HepG2 (cell line): Measurements from ENCODE around the gene RRP12. TPM values are rescaled to one million over a fixed set of nuclear protein-coding genes. Genes with fewer than 3 reads are reported as not detected.

Experiments used
- ATAC-seq: fragments of 200-7000 bp; cut with Tn5 transposase; 3 replicates; pipeline ENCODE4 v1.9.1; 2020; ENCODE audit warnings: mild to moderate bottlenecking, moderate library complexity
- BruUV-seq: library from RNA; stranded (reverse); fragments of 400-500 nt; replicated peaks from 2 replicates; lab custom pipeline; 2021; lab: Mats Ljungman, UMichigan
- CTCF ChIA-PET: fragments of 300-600 bp; formaldehyde crosslinking; extraction: SDS; loops from one replicate; lab custom pipeline; 2021; ENCODE audit warnings: low total read pairs, inconsistent platforms, low intra/inter-chr PET ratio; lab: Yijun Ruan, JAX
- POLR2A ChIA-PET: fragments of 350-600 bp; sonication (Branson Sonifier 250); formaldehyde crosslinking; loops from one replicate; lab custom pipeline; 2020; ENCODE audit warnings: antibody characterized with exemption, inconsistent platforms; lab: Yijun Ruan, JAX
- DNase-seq: peaks from one replicate; pipeline ENCODE4 v3.0.0-alpha.2; 2015; ENCODE audit warnings: low spot score
- FAIRE-seq: peaks from 3 replicates; lab custom pipeline; 2011; peaks lifted over from hg19 to GRCh38; lab: Jason Lieb, UNC
- H2AFZ ChIP-seq: one replicate; pipeline ENCODE4 v1.6.1; 2011; ENCODE audit warnings: low read length, inconsistent platforms
- H3K27ac ChIP-seq: fragments of 300-600 bp; 3 replicates; pipeline ENCODE4 v1.8.0; 2011; ENCODE audit warnings: mixed run types, mild to moderate bottlenecking, mixed read lengths, low read length, inconsistent platforms; ENCODE audit not compliant: insufficient read depth; ENCODE audit errors: extremely low read length
- H3K27me3 ChIP-seq, 2 experiments: fragments of 200-600 bp in 1 of 2; 2 replicates in 1 of 2; 3 replicates in 1 of 2; pipeline versions ENCODE4 v1.6.0 to v1.8.0; 2011; ENCODE audit warnings: low read length in 2 of 2, mild to moderate bottlenecking in 2 of 2, moderate library complexity in 2 of 2, inconsistent platforms in 1 of 2; ENCODE audit not compliant: insufficient read depth in 2 of 2, control insufficient read depth in 1 of 2
- H3K36me3 ChIP-seq, 2 experiments: fragments of 200-600 bp in 1 of 2; replicated peaks in 1 of 2; 2 replicates in 1 of 2; 3 replicates in 1 of 2; pipeline versions ENCODE4 v1.5.1 to v1.8.0; 2011; ENCODE audit warnings: low read length in 2 of 2, inconsistent platforms in 1 of 2; ENCODE audit not compliant: insufficient read depth in 2 of 2, control insufficient read depth in 1 of 2
- H3K4me1 ChIP-seq: 2 replicates; pipeline ENCODE4 v1.5.1; 2012; ENCODE audit warnings: low read length, inconsistent platforms; ENCODE audit not compliant: insufficient read depth
- H3K4me2 ChIP-seq: 2 replicates; pipeline ENCODE4 v1.6.0; 2011; ENCODE audit warnings: low read depth, low read length, inconsistent platforms
- H3K4me3 ChIP-seq, 3 experiments: fragments of 200-600 bp in 1 of 3; sonication (generic), shearing (Covaris generic) in 1 of 3; replicated peaks in 1 of 3; 2 replicates each; pipeline ENCODE4 v1.5.1; 2011 to 2016; ENCODE audit warnings: low read length in 3 of 3, inconsistent platforms in 2 of 3, low read depth in 2 of 3, mild to moderate bottlenecking in 2 of 3, control low read depth in 1 of 3, mixed read lengths in 1 of 3; ENCODE audit not compliant: insufficient read depth in 1 of 3
- H3K79me2 ChIP-seq: one replicate; pipeline ENCODE4 v1.6.1; 2011; ENCODE audit warnings: low read length, inconsistent platforms; ENCODE audit not compliant: insufficient read depth
- H3K9ac ChIP-seq: 2 replicates; pipeline ENCODE4 v1.6.0; 2011; ENCODE audit warnings: mild to moderate bottlenecking, low read depth, low read length, inconsistent platforms; ENCODE audit not compliant: insufficient read depth
- H3K9me3 ChIP-seq: 2 replicates; pipeline ENCODE4 v1.5.1; 2012; ENCODE audit warnings: mild to moderate bottlenecking, low read length
- H4K20me1 ChIP-seq: 2 replicates; pipeline ENCODE4 v1.6.0; 2011; ENCODE audit warnings: inconsistent platforms, mild to moderate bottlenecking, low read length, moderate library complexity; ENCODE audit not compliant: insufficient read depth
- ATF3 ChIP-seq: sonication (generic); formaldehyde crosslinking; IDR thresholded peaks from 2 replicates; pipeline ENCODE4 v1.4.0; 2020; ENCODE audit warnings: missing genetic modification reagents
- CBX5 ChIP-seq: sonication (generic); formaldehyde crosslinking; IDR thresholded peaks from 2 replicates; pipeline ENCODE4 v1.4.0; 2020; ENCODE audit warnings: missing genetic modification reagents, borderline replicate concordance
- CEBPG ChIP-seq: IDR thresholded peaks from 2 replicates; pipeline ENCODE4 v1.6.1; 2016
- JARID2 ChIP-seq: sonication (generic); formaldehyde crosslinking; IDR thresholded peaks from 2 replicates; pipeline ENCODE4 v1.8.1; 2023; ENCODE audit warnings: missing genetic modification reagents, inconsistent platforms; ENCODE audit not compliant: insufficient replicate concordance
- KLF6 ChIP-seq: IDR thresholded peaks from 2 replicates; pipeline ENCODE4 v1.8.0; 2016; ENCODE audit warnings: missing biosample characterization, missing genetic modification reagents
- SNRNP70 ChIP-seq: fragments of 200-400 bp; formaldehyde crosslinking; IDR thresholded peaks from 2 replicates; pipeline ENCODE4 v1.6.1; 2017; ENCODE audit warnings: mild to moderate bottlenecking, low read depth, low read length, moderate library complexity
- SOX6 ChIP-seq, 2 experiments: fragments of 450-650 bp in 1 of 2; sonication (generic) in 1 of 2; formaldehyde crosslinking in 1 of 2; IDR thresholded peaks; 2 replicates each; pipeline versions ENCODE4 v1.4.0 to v1.6.1; 2017 to 2020; ENCODE audit warnings: antibody characterized with exemption in 1 of 2, mild to moderate bottlenecking in 1 of 2, missing genetic modification reagents in 1 of 2
- ZBTB49 ChIP-seq: sonication (generic); formaldehyde crosslinking; IDR thresholded peaks from 2 replicates; pipeline ENCODE4 v1.4.0; 2020; ENCODE audit warnings: missing genetic modification reagents, borderline replicate concordance
- ZNF276 ChIP-seq: sonication (generic); formaldehyde crosslinking; IDR thresholded peaks from 2 replicates; pipeline ENCODE4 v1.4.0; 2020; ENCODE audit warnings: mild to moderate bottlenecking, low read depth, missing genetic modification reagents
- ZNF552 ChIP-seq: sonication (generic); formaldehyde crosslinking; IDR thresholded peaks from 2 replicates; pipeline ENCODE4 v1.9.0; 2022; ENCODE audit warnings: missing genetic modification reagents, mild to moderate bottlenecking, borderline replicate concordance
- ZNF580 ChIP-seq: IDR thresholded peaks from 2 replicates; pipeline ENCODE4 v1.6.1; 2016; ENCODE audit warnings: low read depth, borderline replicate concordance
- WGBS: methylation state at CpG from one replicate; pipeline ENCODE4 v1.1.6; 2017; ENCODE audit warnings: low lambda C conversion rate; 5-methylcytosine and 5-hydroxymethylcytosine counted together
- in situ Hi-C: cut with HindIII; loops from 2 replicates; pipeline ENCODE4 v1.10.0; 2017; ENCODE audit warnings: low pct_unique_long_range_greater_than_20kb; ENCODE audit not compliant: extremely low pct_ligation_motif_present
- intact Hi-C: fragments of 100-400 bp; cut with micrococcal nuclease; formaldehyde crosslinking; loops from one replicate; pipeline ENCODE4 v1.10.0; 2022; ENCODE audit not compliant: unreplicated experiment
- polyA plus RNA-seq, 8 experiments: library from polyadenylated mRNA; depleted of rRNA in 3 of 8; stranded (reverse) in 7 of 8; unstranded in 1 of 8; fragments of >200 nt; fragmentation: Illumina TruSeq in 4 of 8; extraction: Trizol in 4 of 8; gene quantifications; 2 replicates each; pipeline versions ENCODE4 v1.2.1 to v1.2.3, GENCODE V29; 2011 to 2016; ENCODE audit warnings: low read depth in 4 of 8, missing spikeins in 1 of 8, mixed read lengths in 1 of 8; ENCODE audit not compliant: insufficient read depth in 1 of 8
- total RNA-seq, 5 experiments: library from RNA; depleted of rRNA; stranded (reverse); fragments of >200 nt; fragmentation: Illumina TruSeq; extraction: Trizol; gene quantifications; 2 replicates each; pipeline ENCODE4 v1.2.3, GENCODE V29; 2016; ENCODE audit warnings: low read depth in 1 of 5

RRP12 gene
- total and polyA plus RNA-seq, 2 of the 13 experiments (the other 11 are each of a cell fraction or from before 2014, with no cell fraction given), result 13.2 to 39.4 TPM

- peaks cover 29% of the 10 kb centered on the region for H3K4me1 ChIP-seq
- H2AFZ ChIP-seq, result no peak overlapping the region
- DNase-seq, result no peak
- intact Hi-C loops, result no loop called here
- ATAC-seq, result no peak
- in situ Hi-C loops, result no loop called here
- no peak overlapping the region for H3K9ac ChIP-seq
- WGBS, result 100% methylated on average over 2 of the region's 2 CpGs
- peaks cover 26 to 51% of the 10 kb centered on the region in 2 experiments for H3K36me3 ChIP-seq
- H3K9me3 ChIP-seq, result no peaks in the 10 kb centered on the region
- FAIRE-seq, result no peak
- BruUV-seq, result no TSS peak
- no peak overlapping the region for H3K4me3 ChIP-seq
- no peaks in the 10 kb centered on the region for H3K27me3 ChIP-seq
- H3K27ac ChIP-seq, result no peak overlapping the region
- peaks cover 8% of the 10 kb centered on the region; the same call in 1 of the 2 replicates for H4K20me1 ChIP-seq
- POLR2A ChIA-PET, result no interaction called here
- TF ChIP-seq SOX6 (IDR thresholded peaks at IDR 0.05) (no peak), SOX6 (CRISPR knock-in tag; IDR thresholded peaks at IDR 0.05) (no peak), ATF3 (no peak), ZNF276 (no peak), ZBTB49 (no peak), CEBPG (CRISPR knock-in tag) (no peak), SNRNP70 (no peak), KLF6 (no peak), ZNF552 (CRISPR knock-in tag) (no peak), ZNF580 (CRISPR knock-in tag) (no peak), JARID2 (CRISPR knock-in tag) (no peak), CBX5 (CRISPR knock-in tag) (no peak)
- TF ChIP-seq, all 625 proteins: peak for 0
- Histone ChIP-seq H3K4me2 (no peak overlapping the region), H3K79me2 (peaks cover 18% of the 10 kb centered on the region)
- CTCF ChIA-PET, result no interaction called here
These were observed 49.7 kb upstream of the RRP12 start for GRCh38 chr10:97450828-97451227.
